ENCODE measurements around the gene MAP3K5.

The MAP3K5 gene

GRCh38 chr6:136788069-136788902 lies 4.0 kb downstream of the MAP3K5 start:
- H3K4me3 ChIP-seq (ENCODE audit: low read length), result no peak overlapping the region
- no peaks in the 10 kb centered on the region for H3K36me3 ChIP-seq (ENCODE audit: control insufficient read depth, insufficient read depth, low read length)
- peaks cover 2% of the 10 kb centered on the region for H3K4me1 ChIP-seq (ENCODE audit: control insufficient read depth, insufficient read depth, low read length)
- no peak overlapping the region for H3K9ac ChIP-seq (ENCODE audit: low read length)
- no peak overlapping the region for H3K27ac ChIP-seq (ENCODE audit: low read depth, low read length)
- H3K27me3 ChIP-seq (ENCODE audit: control insufficient read depth, insufficient read depth, low read length), result no peaks in the 10 kb centered on the region

GRCh38 chr6:136787726-136788068 lies 4.6 kb downstream of the MAP3K5 start:
- Histone ChIP-seq H3K4me1 (ENCODE audit: control insufficient read depth, insufficient read depth, low read length) (no peaks in the 10 kb centered on the region), H3K4me3 (ENCODE audit: low read length) (no peak overlapping the region)

GRCh38 chr6:136786658-136787057 lies 5.6 kb downstream of the MAP3K5 start:
- no peaks in the 10 kb centered on the region for H3K4me1 ChIP-seq (ENCODE audit: control insufficient read depth, insufficient read depth, low read length)
- H3K4me3 ChIP-seq (ENCODE audit: low read length), result no peak overlapping the region
- no peaks in the 10 kb centered on the region for H3K36me3 ChIP-seq (ENCODE audit: control insufficient read depth, insufficient read depth, low read length)
- no peaks in the 10 kb centered on the region for H3K27me3 ChIP-seq (ENCODE audit: control insufficient read depth, insufficient read depth, low read length)
- no peak overlapping the region for H3K9ac ChIP-seq (ENCODE audit: low read length)
- no peak overlapping the region for H3K27ac ChIP-seq (ENCODE audit: low read depth, low read length)

More at GRCh38 chr6:136787726-136788068, 4.6 kb downstream of the MAP3K5 start:
- Histone ChIP-seq H3K36me3 (ENCODE audit: control insufficient read depth, insufficient read depth, low read length) (no peaks in the 10 kb centered on the region), H3K9ac (ENCODE audit: low read length) (no peak overlapping the region), H3K27me3 (ENCODE audit: control insufficient read depth, insufficient read depth, low read length) (no peaks in the 10 kb centered on the region), H3K27ac (ENCODE audit: low read depth, low read length) (no peak overlapping the region)

GRCh38 chr6:136784910-136785746 lies 7.1 kb downstream of the MAP3K5 start:
- Histone ChIP-seq H3K4me3 (ENCODE audit: low read length) (no peak overlapping the region), H3K9ac (ENCODE audit: low read length) (no peak overlapping the region), H3K27ac (ENCODE audit: low read depth, low read length) (no peak overlapping the region), H3K4me1 (ENCODE audit: control insufficient read depth, insufficient read depth, low read length) (no peaks in the 10 kb centered on the region), H3K36me3 (ENCODE audit: control insufficient read depth, insufficient read depth, low read length) (no peaks in the 10 kb centered on the region), H3K27me3 (ENCODE audit: control insufficient read depth, insufficient read depth, low read length) (no peaks in the 10 kb centered on the region)

- Histone ChIP-seq H3K27ac (ENCODE audit: low read depth, low read length) (no peak overlapping the region), H3K36me3 (ENCODE audit: control insufficient read depth, insufficient read depth, low read length) (no peaks in the 10 kb centered on the region), H3K27me3 (ENCODE audit: control insufficient read depth, insufficient read depth, low read length) (no peaks in the 10 kb centered on the region), H3K4me1 (ENCODE audit: control insufficient read depth, insufficient read depth, low read length) (no peaks in the 10 kb centered on the region), H3K9ac (ENCODE audit: low read length) (no peak overlapping the region), H3K4me3 (ENCODE audit: low read length) (no peak overlapping the region)
Measured at GRCh38 chr6:136784271-136784664, 8.0 kb downstream of the MAP3K5 start.

- no peaks in the 10 kb centered on the region for H3K4me1 ChIP-seq (ENCODE audit: control insufficient read depth, insufficient read depth, low read length)
Measured at GRCh38 chr6:136783495-136784270, 8.6 kb downstream of the MAP3K5 start.

GRCh38 chr6:136783021-136783420 lies 9.3 kb downstream of the MAP3K5 start:
- Histone ChIP-seq H3K27ac (ENCODE audit: low read depth, low read length) (no peak overlapping the region), H3K36me3 (ENCODE audit: control insufficient read depth, insufficient read depth, low read length) (no peaks in the 10 kb centered on the region), H3K4me1 (ENCODE audit: control insufficient read depth, insufficient read depth, low read length) (no peaks in the 10 kb centered on the region), H3K4me3 (ENCODE audit: low read length) (no peak overlapping the region), H3K27me3 (ENCODE audit: control insufficient read depth, insufficient read depth, low read length) (no peaks in the 10 kb centered on the region), H3K9ac (ENCODE audit: low read length) (no peak overlapping the region)

More at GRCh38 chr6:136783495-136784270, 8.6 kb downstream of the MAP3K5 start:
- Histone ChIP-seq H3K9ac (ENCODE audit: low read length) (no peak overlapping the region), H3K4me3 (ENCODE audit: low read length) (no peak overlapping the region), H3K36me3 (ENCODE audit: control insufficient read depth, insufficient read depth, low read length) (no peaks in the 10 kb centered on the region), H3K27me3 (ENCODE audit: control insufficient read depth, insufficient read depth, low read length) (no peaks in the 10 kb centered on the region), H3K27ac (ENCODE audit: low read depth, low read length) (no peak overlapping the region)

GRCh38 chr6:136782021-136782770 lies 10.1 kb downstream of the MAP3K5 start:
- H3K27me3 ChIP-seq (ENCODE audit: control insufficient read depth, insufficient read depth, low read length), result no peaks in the 10 kb centered on the region
- no peak overlapping the region for H3K4me3 ChIP-seq (ENCODE audit: low read length)
- no peaks in the 10 kb centered on the region for H3K36me3 ChIP-seq (ENCODE audit: control insufficient read depth, insufficient read depth, low read length)
- H3K4me1 ChIP-seq (ENCODE audit: control insufficient read depth, insufficient read depth, low read length), result no peaks in the 10 kb centered on the region
- H3K27ac ChIP-seq (ENCODE audit: low read depth, low read length), result no peak overlapping the region
- H3K9ac ChIP-seq (ENCODE audit: low read length), result no peak overlapping the region

- H3K4me1 ChIP-seq (ENCODE audit: control insufficient read depth, insufficient read depth, low read length), result no peaks in the 10 kb centered on the region
- H3K4me3 ChIP-seq (ENCODE audit: low read length), result no peak overlapping the region
- H3K27ac ChIP-seq (ENCODE audit: low read depth, low read length), result no peak overlapping the region
Measured at GRCh38 chr6:136780972-136781371, 11.3 kb downstream of the MAP3K5 start.

GRCh38 chr6:136779682-136780081 lies 12.6 kb downstream of the MAP3K5 start:
- H3K4me1 ChIP-seq (ENCODE audit: control insufficient read depth, insufficient read depth, low read length), result no peaks in the 10 kb centered on the region
- H3K4me3 ChIP-seq (ENCODE audit: low read length), result no peak overlapping the region
- H3K27ac ChIP-seq (ENCODE audit: low read depth, low read length), result no peak overlapping the region
- no peaks in the 10 kb centered on the region for H3K27me3 ChIP-seq (ENCODE audit: control insufficient read depth, insufficient read depth, low read length)
- H3K36me3 ChIP-seq (ENCODE audit: control insufficient read depth, insufficient read depth, low read length), result no peaks in the 10 kb centered on the region
- no peak overlapping the region for H3K9ac ChIP-seq (ENCODE audit: low read length)

More at GRCh38 chr6:136780972-136781371, 11.3 kb downstream of the MAP3K5 start:
- Histone ChIP-seq H3K36me3 (ENCODE audit: control insufficient read depth, insufficient read depth, low read length) (no peaks in the 10 kb centered on the region), H3K27me3 (ENCODE audit: control insufficient read depth, insufficient read depth, low read length) (no peaks in the 10 kb centered on the region), H3K9ac (ENCODE audit: low read length) (no peak overlapping the region)

- no peak overlapping the region for H3K27ac ChIP-seq (ENCODE audit: low read depth, low read length)
- H3K9ac ChIP-seq (ENCODE audit: low read length), result no peak overlapping the region
- no peaks in the 10 kb centered on the region for H3K36me3 ChIP-seq (ENCODE audit: control insufficient read depth, insufficient read depth, low read length)
- H3K27me3 ChIP-seq (ENCODE audit: control insufficient read depth, insufficient read depth, low read length), result no peaks in the 10 kb centered on the region
- H3K4me3 ChIP-seq (ENCODE audit: low read length), result no peak overlapping the region
- H3K4me1 ChIP-seq (ENCODE audit: control insufficient read depth, insufficient read depth, low read length), result no peaks in the 10 kb centered on the region
Measured at GRCh38 chr6:136777651-136778050, 14.6 kb downstream of the MAP3K5 start.
